GM21723 (cell line): Measurements from ENCODE around the gene MYLK.

Experiments used
- ATAC-seq: cut with Tn5 transposase; IDR thresholded peaks from one replicate; pipeline ENCODE4 v1.9.1; 2021; ENCODE audit warnings: mild to moderate bottlenecking, moderate library complexity; ENCODE audit not compliant: unreplicated experiment

Gene MYLK

DNA sequence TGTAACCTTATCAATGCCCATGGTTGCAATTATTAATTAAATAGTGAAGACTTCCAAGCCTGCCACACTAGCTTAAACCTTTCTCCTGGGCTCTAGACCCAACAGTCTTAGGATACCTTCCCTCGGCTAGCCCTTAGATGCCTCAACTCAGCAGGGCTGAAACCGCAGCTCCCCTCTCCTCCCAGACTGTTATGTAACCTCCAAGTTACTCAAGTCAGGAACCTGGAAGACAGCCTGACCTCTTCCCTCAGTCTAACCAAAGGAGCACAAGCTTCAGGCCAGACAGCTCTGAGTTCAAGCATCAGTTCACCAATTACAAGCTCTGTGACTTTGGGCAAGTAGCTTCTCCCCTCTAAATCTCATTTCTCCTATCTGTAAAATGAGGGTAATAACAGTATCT is 228.7 kb downstream of the MYLK start:
- no peak for ATAC-seq

DNA sequence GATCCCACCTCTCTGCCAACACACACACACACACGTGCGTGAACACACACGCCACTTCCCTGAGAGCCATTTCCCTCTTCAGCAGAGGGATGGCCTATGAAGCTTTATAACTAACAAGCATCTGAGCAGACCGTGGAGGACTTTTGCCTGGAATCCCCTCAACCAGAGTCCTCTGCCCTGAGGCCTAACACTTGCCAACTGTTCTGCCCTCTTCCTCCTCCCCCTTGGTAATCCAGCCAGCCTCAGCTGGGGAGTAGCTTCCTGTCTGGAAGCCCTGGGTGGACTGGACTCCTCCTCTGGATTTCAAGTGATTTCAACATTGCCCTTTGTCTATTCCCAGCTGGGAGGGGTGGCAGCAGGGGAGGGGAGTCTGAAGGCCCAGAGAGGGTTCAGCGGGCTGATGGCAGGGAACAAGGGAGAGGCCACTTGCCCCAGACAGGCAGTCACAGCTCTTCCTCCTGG is 230.9 kb downstream of the MYLK start:
- no peak for ATAC-seq

DNA sequence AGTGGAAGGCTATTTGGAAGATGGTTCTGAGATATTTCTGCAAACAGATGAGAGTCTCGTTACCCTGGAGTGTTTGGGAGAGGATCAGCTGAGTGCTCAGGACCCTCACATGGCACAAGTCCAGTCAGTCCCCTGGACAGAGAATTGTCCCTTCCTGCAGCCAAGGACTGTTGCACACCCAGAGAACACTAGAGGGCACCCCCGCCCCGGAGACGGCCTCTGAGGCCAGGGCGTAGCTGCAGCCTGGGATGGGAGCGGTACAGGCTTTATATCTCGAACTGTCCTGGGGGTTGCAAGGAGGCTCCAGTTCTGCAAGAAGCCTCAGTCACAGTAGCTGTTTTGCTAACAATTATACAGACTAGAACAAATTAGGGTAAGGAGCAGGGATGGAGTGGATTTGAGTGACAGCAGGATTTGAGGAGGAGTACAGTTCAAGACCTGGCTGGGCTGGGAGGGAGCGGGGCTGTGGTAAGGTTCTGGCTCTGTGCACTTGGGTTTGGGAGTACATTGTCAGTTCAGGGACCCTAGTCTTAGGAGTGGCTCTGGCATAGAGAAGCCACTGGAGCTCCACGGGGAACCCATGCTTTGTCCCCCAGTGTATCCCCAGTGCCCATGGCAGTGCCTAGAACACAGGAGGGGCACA is 231.7 kb downstream of the MYLK start:
- peak; percentile 57 for ATAC-seq

DNA sequence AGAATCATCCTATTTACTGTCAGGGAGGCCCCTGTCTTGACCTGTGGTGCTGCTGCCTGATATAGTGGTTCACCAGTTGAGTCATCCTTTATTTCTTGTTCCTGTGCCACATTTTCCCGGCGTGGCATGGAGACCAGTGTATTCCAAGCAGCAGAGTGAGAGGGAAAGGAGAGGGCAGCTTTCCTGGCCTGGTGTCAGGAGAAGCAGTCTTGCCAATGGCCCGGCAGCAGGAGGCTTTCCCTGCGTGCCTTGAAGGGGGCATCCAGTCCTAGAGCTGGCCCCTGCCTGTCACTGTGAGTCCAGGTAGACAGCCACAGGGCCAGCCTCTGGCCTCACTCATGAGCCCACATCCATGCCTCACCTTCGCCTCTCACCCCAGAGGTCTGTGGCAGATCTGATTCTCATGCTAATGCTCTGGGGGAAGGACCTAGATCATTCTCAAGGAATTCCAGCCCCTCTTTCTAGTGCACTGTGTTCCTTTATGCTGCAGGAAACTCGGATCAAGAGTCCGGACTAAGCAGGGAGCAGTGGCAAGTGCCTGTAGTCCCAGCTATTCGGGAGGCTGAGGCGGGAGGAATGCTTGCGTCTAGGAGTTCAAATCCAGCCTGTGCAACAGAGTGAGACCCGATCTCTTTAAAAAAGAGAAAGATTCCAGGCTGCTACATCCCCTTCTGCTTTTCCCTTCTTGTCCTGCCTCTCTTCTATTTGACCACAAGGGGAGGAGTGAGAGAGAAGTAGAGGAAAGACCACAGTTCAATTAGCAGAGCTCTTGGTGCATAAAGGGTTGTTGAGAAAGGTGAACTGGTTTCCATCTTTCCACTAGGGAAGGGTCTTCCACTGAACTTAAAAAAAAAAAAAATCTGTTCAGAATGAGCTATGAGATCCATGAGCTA is 232.4 kb downstream of the MYLK start:
- no peak for ATAC-seq

DNA sequence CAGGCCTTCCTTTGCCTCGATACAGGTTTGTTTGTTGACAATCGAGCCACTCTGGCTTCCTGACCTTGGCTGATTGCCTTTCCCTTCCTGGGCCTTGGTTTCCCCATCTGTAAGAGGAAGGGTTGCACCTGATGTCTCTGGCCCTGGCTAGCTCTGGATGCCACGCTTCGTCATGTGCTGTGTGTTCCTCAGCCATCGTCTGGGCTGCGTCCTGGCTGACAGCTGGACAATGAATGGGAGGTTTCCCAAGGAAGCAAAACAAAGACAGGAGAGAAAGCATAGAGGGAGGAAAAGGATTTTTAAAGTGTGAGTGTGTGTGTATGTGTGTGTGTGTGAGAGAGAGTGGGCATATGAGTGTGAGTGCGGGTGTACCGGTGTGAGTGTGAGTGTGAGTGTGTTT is 234.0 kb downstream of the MYLK start:
- no peak for ATAC-seq

DNA sequence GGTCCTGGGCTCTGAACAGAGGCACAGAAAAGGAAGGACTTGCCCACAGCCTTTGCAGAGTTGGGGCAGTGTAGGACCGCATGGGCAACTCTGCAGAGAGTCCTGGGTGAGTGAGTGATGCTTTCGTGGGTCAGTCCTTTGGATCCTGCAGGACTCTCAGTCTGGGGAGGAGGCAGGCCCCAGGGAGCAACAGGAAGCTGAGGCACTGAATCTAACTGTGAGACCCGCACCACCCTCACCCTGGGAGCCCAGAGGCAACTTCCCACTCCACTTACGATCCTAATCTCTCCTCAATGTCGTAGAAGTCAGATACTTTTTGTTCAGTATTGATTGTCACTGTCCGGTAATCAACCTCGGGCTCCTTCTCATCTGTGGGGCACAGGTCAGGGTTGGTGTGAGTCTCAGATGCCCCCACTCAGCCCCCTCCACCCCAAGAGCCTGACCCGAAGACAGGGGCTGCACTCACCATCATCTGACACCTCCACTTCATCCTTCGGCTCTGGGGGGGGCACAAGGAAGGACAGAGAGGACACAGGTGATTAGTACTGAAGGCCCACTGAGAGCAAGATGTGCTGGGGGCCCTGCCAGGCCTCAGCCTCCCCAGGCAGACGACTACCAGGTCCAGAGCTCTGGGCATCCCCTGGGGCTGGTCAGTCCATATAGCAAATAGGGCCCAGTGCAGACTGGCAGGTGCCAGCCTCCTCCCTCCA is 235.3 kb downstream of the MYLK start:
- ATAC-seq: no peak

DNA sequence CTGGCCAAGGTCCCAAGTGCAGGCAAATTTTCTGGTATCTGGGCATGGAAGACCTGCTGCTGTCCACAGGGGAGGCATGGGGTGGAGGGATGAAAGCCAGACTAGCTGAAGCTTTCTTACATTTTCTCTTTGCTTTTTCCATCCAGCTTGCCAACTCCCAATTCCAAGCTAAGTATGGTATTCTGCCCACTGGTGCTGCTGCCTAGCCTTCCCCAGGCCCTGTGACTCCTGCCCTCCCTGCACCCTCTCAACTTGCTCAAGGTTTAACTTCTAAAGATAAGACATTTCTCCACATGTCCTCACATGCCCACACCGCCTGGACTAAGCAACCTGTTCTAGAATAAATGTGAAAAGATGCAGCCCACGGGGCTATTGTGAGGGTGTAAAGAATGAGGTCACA is 239.8 kb downstream of the MYLK start:
- no peak for ATAC-seq

DNA sequence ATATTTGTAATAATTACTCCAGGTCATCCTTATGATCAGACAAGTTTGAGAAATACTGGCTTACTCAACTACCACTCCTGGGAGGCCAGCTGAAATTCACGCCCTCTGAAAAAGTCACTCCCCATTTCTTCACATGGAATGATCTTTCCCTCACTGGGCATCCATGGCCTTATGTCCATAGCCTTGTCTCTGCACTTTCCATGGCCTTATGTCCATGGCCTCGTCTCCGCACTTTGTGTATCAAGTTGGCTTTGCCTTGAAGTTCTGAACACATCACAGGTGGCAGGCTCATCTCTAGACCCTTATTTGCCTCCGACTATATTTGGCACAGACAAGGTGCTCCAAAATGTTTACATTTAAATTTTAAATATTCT is 241.2 kb downstream of the MYLK start:
- ATAC-seq: no peak

DNA sequence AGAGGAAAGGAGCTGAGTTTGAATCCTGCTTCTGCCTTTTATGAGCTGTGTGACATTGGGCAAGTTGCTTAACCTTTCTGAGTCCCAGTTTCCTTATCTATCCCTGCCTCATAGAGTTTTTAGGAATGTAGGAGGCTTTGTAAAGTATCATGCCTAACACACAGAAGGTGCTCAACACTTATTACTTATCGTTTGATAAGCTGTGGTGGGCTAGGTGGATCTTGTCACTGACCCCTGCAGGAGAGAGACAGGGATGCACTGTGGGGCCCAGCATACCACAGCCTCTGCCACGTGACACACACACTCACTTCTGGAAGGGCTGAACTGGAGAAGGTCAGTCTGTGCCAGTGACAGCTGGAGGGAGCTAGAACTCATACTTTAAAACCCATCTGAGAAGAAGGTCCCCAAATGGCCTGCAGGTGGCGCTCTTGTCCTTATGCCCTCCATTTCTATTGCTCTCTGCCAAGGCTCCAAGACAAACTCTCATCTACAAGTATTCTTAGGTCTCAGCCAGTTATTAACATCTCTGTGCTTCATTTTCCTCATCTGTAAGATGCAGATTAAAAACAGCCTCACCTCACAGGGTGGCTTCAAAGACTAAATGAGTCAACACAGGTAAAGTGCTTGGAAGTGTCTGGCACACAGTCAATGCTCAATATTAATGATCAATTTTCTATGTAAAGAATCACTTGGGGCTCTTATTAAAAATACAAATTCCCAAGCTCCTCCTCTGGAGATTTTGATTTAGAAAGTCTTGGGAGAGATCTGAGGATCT is 241.8 kb downstream of the MYLK start:
- peak; percentile 96 for ATAC-seq

DNA sequence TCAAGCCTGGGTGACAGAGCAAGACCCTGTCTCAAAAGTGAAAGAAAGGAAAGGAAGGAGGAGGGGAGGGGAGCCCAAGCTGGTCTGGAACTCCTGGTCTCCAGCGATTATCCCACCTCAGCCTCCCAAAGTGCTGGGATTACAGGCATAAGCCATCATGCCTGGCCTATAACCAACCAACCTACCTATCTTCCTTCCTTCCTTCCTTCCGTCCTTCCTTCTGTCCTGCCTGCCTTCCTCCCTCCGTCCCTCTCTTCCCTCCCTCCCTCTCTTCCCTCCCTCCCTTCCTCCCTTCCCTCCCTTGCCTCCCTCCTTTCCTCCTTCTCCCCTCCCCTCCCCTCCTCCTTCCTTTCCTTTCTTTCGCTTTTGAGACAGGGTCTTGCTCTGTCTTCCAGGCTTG is 242.6 kb downstream of the MYLK start:
- no peak for ATAC-seq

DNA sequence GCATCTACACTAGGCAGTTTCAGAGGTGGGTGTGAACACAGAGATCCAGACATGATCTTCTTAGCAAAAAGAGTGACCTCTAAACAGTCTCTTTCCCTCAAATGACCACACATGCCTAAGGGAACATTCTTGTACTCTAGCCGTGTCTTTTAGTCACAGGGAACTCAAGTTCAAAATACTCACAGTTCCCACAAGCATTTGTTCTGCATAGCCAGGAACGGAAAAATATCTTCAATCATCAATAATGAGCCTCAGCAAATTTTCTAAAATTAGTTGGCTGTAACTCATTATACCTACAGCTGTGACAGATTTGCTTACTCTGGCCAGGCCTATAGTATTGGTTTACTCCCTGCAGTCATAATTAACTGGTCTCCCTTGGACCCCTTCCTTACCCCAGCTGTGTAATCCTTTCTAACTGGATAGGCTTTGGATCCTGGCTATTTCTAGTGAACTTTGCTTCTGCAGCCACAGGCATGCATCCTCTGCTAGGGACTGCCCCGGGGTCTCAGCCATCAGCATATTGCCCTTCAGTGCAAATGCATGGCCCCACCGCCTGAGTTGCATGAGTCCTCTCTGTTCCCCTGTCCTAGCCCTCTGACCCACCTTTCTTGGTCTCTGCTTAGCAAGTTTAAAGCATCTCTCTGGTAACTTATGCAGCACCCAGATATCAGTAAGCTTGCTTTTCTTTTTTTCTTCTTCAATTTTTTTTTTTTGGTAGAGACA is 243.2 kb downstream of the MYLK start:
- no peak for ATAC-seq

DNA sequence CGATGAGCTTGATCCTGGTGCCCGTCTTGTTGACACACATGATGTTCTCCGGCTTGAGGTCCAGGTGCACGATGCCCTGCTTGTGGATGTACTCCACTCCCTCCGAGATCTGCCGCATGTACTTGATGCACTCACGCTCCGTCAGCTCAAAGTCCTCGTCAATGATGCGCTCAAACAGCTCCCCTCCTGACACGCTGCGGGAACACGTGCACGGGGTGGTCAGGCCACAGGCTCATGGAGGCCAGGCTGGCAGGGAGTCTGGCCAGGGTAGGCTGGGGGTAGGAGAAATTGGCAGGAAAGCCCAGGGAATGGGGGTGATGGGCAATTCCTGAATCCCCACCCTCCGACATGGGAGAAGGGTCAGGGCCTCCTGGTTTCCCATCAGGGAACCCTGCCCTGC is 243.8 kb downstream of the MYLK start:
- ATAC-seq: no peak

DNA sequence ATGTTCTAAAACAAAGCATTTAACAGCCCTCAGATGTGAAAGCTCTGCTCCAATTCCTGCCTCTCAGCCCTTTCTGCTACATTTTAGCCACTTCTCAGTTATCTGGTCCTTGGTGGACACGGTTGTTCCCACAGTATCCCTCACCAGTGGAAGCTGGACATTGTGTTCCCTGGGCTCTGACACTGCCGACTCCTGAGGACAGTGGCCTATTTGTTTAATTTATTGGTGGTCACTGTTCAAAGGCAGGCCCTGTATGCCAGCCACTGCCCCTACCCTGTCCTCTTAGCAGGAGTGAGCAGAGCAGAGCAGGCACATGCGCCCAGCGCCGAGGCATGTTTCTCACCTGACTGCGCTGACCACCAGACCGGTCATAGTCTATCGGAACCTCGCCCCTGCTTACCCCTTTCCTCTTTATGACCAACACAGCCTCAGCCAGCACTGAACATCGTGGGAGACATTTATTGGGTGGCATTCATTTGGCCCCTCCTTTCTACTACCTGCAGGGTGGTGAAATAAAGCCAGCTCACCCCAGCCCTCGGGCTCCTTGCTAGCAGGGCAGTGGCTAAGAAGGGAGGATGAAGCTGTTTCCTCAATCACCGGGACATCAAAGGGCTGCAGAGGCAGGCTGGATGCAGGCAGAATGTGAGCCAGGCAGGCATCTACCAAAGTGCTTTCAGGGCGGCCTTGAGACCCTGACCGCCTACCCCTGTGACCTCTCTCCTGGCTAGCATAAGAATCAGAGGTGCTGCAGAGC is 245.0 kb downstream of the MYLK start:
- ATAC-seq: no peak

DNA sequence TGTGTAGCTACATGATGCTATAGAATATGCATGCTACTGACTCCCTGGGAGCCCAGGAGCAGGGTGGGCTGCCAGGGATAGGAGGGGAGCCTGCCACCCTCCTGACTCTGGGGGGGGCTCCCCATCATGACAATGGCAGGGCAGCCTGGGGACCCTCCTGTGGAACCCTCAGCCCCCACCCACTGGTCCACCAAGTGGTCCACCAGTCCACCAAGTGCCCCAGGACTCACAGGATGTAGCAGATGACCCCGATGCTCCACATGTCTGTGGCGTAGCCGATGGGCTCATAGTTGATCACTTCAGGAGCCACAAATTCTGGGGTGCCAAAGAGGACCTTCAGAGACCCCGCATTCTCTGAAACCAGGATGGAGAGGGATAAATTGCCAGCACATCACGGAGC is 246.3 kb downstream of the MYLK start:
- no peak for ATAC-seq

DNA sequence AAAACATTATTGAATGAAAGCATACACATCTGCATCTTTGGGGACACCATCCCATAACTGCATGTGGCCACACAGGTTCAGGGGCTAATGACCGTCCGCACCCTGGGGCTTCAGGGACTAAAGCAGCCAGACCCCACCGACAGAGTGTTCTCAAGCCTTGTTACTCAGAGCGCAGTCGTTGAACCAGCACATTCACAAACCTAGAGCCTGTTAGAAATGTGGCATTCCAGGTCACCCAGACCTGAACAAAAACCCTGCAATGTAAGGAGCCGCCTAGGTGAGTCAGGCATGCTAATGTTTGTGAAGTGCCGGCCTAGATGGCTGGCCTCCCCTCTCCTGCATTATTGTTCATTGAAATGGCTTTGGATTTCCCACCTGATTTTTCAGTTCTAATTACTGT is 247.0 kb downstream of the MYLK start:
- ATAC-seq: no peak

DNA sequence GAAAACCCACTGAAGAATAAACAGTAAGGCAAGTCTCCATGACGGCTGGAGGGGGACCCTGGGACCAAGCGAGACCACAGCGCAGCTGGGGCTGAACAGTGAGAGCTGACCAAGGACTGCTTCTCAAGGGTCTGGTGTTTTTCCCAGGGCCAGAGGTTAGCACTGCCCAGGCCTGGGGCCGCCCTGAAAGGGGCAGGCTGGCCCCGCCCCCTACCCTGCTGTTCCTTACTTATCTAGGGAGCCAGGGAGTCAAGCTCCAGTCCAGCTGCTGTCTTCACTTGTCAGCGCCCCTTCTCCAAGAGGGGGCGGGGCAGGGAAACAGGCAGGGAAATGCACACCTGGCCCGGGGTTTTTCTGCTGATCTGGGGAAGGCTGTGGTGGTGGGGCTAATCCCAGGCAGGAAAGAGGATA is 247.7 kb downstream of the MYLK start:
- no peak for ATAC-seq

DNA sequence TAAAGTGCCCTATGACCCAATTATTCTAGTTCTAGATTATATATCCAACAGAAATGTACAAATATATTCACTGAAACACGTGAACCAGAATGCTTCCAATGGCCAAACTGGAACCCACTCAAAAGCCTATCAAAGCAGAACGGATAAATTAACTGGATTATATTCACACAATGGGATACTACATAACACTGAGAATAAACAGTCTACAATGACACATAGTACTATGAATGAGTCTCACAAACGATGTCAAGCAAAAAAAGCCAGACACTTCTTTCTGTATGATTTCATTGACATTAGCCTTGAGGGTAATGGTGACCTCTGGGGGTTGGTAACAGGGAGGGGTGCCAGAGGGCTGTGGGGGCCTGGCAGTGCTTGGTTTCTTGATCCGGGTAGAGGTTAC is 248.4 kb downstream of the MYLK start:
- ATAC-seq: no peak

DNA sequence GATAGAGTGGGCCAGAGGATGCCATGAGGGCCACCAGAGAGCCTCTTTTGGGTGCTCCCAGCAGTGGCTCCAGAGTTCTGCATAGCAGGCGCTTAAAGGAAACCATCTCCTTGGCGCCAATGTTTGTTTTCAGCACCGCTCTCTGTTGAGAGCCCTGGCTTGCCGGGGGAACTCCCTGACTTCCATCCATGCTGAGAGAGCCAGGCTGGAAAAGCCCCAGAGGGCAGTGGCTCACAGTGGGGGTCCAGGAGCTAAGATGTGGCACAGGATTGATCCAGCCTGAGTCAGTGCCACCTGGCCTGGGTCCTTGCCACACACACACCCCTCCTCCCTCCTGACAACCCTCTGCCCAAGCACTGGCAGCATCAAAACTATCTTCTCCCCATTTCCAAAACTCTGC is 248.9 kb downstream of the MYLK start:
- no peak for ATAC-seq

DNA sequence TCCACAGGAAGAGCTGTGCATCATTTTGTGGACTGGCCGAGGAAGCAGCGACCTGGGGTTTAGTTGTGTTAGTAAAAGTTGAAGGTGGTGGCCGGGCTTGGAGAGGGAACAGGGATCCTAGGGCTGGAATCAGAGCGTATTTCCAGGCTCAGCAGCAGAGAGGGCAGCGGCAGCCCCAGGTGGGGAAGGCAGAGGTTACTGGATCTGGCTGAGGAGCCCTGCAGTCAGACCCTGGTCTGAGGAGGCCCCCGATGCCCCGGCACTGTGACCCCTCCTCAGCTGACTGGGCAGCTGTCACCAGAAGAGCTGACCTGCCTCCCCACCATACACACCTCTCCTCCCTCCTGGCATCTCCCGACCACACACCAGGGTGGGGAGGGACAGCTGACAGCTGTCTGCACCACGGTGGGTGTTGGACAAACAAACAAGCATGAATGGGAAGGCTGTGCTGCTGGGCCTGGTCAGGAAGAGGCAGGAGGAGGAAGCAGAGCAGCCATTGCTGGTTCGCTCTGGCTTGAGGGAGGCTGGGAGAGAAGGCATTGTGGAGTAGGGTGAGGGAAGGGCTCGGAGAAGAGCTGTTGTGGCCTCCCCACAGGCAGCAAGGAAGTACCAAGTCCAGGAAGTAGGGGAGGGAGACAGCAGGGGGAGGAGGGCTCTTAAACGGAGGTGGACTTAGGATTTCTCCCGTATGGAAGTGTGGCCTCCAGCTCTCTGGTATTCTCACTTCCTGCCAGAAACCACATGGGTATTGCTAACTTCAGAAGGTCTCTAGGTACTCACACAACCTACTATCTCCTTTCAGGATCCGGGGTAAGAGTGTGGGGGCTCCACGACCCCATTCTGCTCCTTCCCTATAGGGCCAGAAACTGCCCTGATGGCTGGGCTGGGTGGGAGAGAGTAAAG is 249.7 kb downstream of the MYLK start:
- ATAC-seq: no peak
